NB4 (cell line): Measurements from ENCODE around the gene PCAT7.

ENCODE experiments used
- CTCF ChIP-seq: IDR thresholded peaks from one replicate; pipeline ENCODE4 v1.5.1; 2012; ENCODE audit warnings: low read depth, low read length
- MAX ChIP-seq: IDR thresholded peaks from 2 replicates; pipeline ENCODE4 v1.6.1; 2011; ENCODE audit warnings: low read depth, low read length

- TF ChIP-seq CTCF (no peak), MAX (no peak)
Measured at GRCh38 chr9:94619026-94619425, 64.1 kb downstream of the PCAT7 start.
